NCI-H226 (cell line): ENCODE results near the gene C1orf226.

ENCODE experiments used
- DNase-seq: peaks from one replicate; pipeline ENCODE4 v3.0.0-alpha.2; 2015

The C1orf226 gene

GRCh38 chr1:162366671-162367070 is 14.9 kb upstream of the C1orf226 start:
- DNase-seq, result no peak

- no peak for DNase-seq
Measured at GRCh38 chr1:162367073-162367472, 14.5 kb upstream of the C1orf226 start.

GRCh38 chr1:162367772-162368171 is 13.8 kb upstream of the C1orf226 start:
- no peak for DNase-seq

GRCh38 chr1:162368451-162368850 is 13.1 kb upstream of the C1orf226 start:
- DNase-seq, result no peak

GRCh38 chr1:162369571-162369970 is 12.0 kb upstream of the C1orf226 start:
- no peak for DNase-seq

- no peak for DNase-seq
Measured at GRCh38 chr1:162370161-162370560, 11.4 kb upstream of the C1orf226 start.

GRCh38 chr1:162370721-162371120 is 10.8 kb upstream of the C1orf226 start:
- no peak for DNase-seq

- DNase-seq, result peak; percentile 51
Measured at GRCh38 chr1:162371611-162372010, 9.9 kb upstream of the C1orf226 start.

GRCh38 chr1:162372159-162373071 is 9.1 kb upstream of the C1orf226 start:
- peak; percentile 79 for DNase-seq

- DNase-seq, result no peak
Measured at GRCh38 chr1:162373072-162373427, 8.5 kb upstream of the C1orf226 start.

- DNase-seq, result peak; percentile 59
Measured at GRCh38 chr1:162373541-162374260, 7.8 kb upstream of the C1orf226 start.

- DNase-seq, result no peak
Measured at GRCh38 chr1:162374406-162374805, 7.1 kb upstream of the C1orf226 start.

- DNase-seq, result no peak
Measured at GRCh38 chr1:162375463-162375862, 6.1 kb upstream of the C1orf226 start.

GRCh38 chr1:162376691-162377090 is 4.8 kb upstream of the C1orf226 start, which contains the start of gene SPATA46:
SPATA46 (minus strand) TSS chr1:162376854; CDS start chr1:162376790, 64 bp downstream.
- DNase-seq, result no peak

GRCh38 chr1:162380061-162380846 is 1.3 kb upstream of the C1orf226 start:
- no peak for DNase-seq

GRCh38 chr1:162381941-162382750 is 618 bp downstream of the C1orf226 start:
- DNase-seq, result no peak

- DNase-seq, result no peak
Measured at GRCh38 chr1:162383091-162383490, 1.6 kb downstream of the C1orf226 start.

- no peak for DNase-seq
Measured at GRCh38 chr1:162383516-162383915, 2.0 kb downstream of the C1orf226 start.

- no peak for DNase-seq
Measured at GRCh38 chr1:162384116-162384515, 2.6 kb downstream of the C1orf226 start.

GRCh38 chr1:162384601-162385279 is 3.2 kb downstream of the C1orf226 start:
- DNase-seq, result no peak

GRCh38 chr1:162385280-162385623 is 3.7 kb downstream of the C1orf226 start:
- no peak for DNase-seq

GRCh38 chr1:162385702-162386101 is 4.2 kb downstream of the C1orf226 start:
- no peak for DNase-seq
